ENCODE measurements around the gene FAM149B1. TPM values are rescaled to one million over a fixed set of nuclear protein-coding genes. Genes with fewer than 3 reads are reported as not detected.

FAM149B1 gene
- total and polyA plus RNA-seq, 10 of the 15 experiments (the other 5 are each of a cell fraction or from before 2014, with no cell fraction given): 6.6 to 20.9 (median 11.2) TPM

GRCh38 chr10:73293461-73293860 is 125.5 kb downstream of the FAM149B1 start:
- POLR2A ChIA-PET: no interaction called here
- FAIRE-seq: no peak

More at GRCh38 chr10:73293461-73293860, 125.5 kb downstream of the FAM149B1 start:
- ChIA-PET SMC1A (ENCODE audit: uncharacterized antibody, unreplicated experiment) (interaction anchor here (0.6 to 2.2 kb wide), 2 partner anchors 13 to 183 kb away, joined by 3 to 5 read pairs; partner anchors contain the start of gene NUDT13), CTCF (no interaction called here), RAD21 (ENCODE audit: unreplicated experiment) (no interaction called here)
- Histone ChIP-seq H3K9ac (ENCODE audit: control insufficient read depth, insufficient read depth, low read length) (no peak overlapping the region), H3K36me3 (ENCODE audit: control insufficient read depth in 2 of 2, insufficient read depth in 2 of 2, low read length in 1 of 2) (no peaks in the 10 kb centered on the region), H3K79me2 (ENCODE audit: control insufficient read depth, insufficient read depth, low read length) (no peaks in the 10 kb centered on the region), H3K4me2 (ENCODE audit: control insufficient read depth, insufficient read depth) (no peak overlapping the region), H2AFZ (ENCODE audit: control insufficient read depth, low read depth, low read length) (no peak overlapping the region), H3K4me3 (no peak overlapping the region), H3K4me1 (ENCODE audit: control insufficient read depth, insufficient read depth, low read length) (no peaks in the 10 kb centered on the region), H3K27ac (ENCODE audit: control insufficient read depth, insufficient read depth) (no peak overlapping the region), H4K20me1 (ENCODE audit: control insufficient read depth, insufficient read depth) (no peaks in the 10 kb centered on the region), H3K27me3 (replicated peaks in 1 of 2; ENCODE audit: control insufficient read depth in 2 of 2, insufficient read depth in 2 of 2, low read length in 1 of 2) (no peaks in the 10 kb centered on the region), H3K9me3 (replicated peaks; ENCODE audit: control insufficient read depth, insufficient read depth, low read length) (no peaks in the 10 kb centered on the region)
- TF ChIP-seq MYB (IDR thresholded peaks at IDR 0.05; ENCODE audit: borderline replicate concordance, low read depth, low read length) (no peak), HSF1 (IDR thresholded peaks at IDR 0.05; ENCODE audit: low read depth, low read length) (no peak), RAD21 (IDR thresholded peaks at IDR 0.05; ENCODE audit: insufficient read depth, low read depth, low read length) (no peak), POLR2AphosphoS5 (IDR thresholded peaks at IDR 0.05; ENCODE audit: low read length) (no peak), SREBF2 (IDR thresholded peaks at IDR 0.05; ENCODE audit: low read length) (no peak), HDGF (IDR thresholded peaks at IDR 0.05) (no peak), MYC (IDR thresholded peaks at IDR 0.05; ENCODE audit: insufficient read depth, insufficient read length, insufficient replicate concordance, low read length, severe bottlenecking) (no peak), POU2F2 (IDR thresholded peaks at IDR 0.05; ENCODE audit: borderline replicate concordance, low read depth, low read length) (no peak), EP300 (IDR thresholded peaks at IDR 0.05; ENCODE audit: borderline replicate concordance in 1 of 2, control insufficient read depth in 1 of 2, low read depth in 2 of 2, low read length in 2 of 2) (no peak), RBBP5 (conservative IDR thresholded peaks at IDR 0.05) (no peak)
- no peak for ATAC-seq
- no TSS peak for BruUV-seq (replicated peaks)
- no peak for DNase-seq (ENCODE audit: low read depth, low spot score)
- in situ Hi-C loops (cut with MboI) (no loop called here), intact Hi-C loops (cut with micrococcal nuclease; ENCODE audit: unreplicated experiment) (no loop called here)
- 40% methylated on average over 3 of the region's 3 CpGs for WGBS (ENCODE audit: insufficient coverage, insufficient replicate concordance, low lambda C conversion rate, missing lambda C conversion rate)

Small RNA genes lying within 50 kb of the gene (small RNA-seq; reads per million reads assigned to genes)
- gene RF00019 (not detected), gene RNU6-833P (not detected), gene SNORA11F (0.70 reads per million, percentile 19 among the genes with 10 or more reads in this experiment)

Other genes with a start within 250 kb of the FAM149B1 start
Only the 7 nearest of the 8 such genes appear.
- not detected in 2 replicates for gene PLA2G12B, start 213.3 kb upstream of the FAM149B1 start, total RNA-seq (2014; rRNA removed)
- gene PLA2G12B, start 213.3 kb upstream of the FAM149B1 start, total RNA-seq (2014; rRNA removed; fragmentation: Illumina TruSeq; extraction: Trizol): not detected in 2 replicates
- not detected in 2 replicates for gene PLA2G12B, start 213.3 kb upstream of the FAM149B1 start, total RNA-seq (2021)
- 0.17 TPM in 1 of 2 replicates, not detected in the other for gene PLA2G12B, start 213.3 kb upstream of the FAM149B1 start, polyA plus RNA-seq (2011; rRNA removed)
- gene PLA2G12B, start 213.3 kb upstream of the FAM149B1 start, polyA plus RNA-seq (2014; fragmentation: Illumina TruSeq; extraction: Trizol): not detected in 2 replicates
- gene PLA2G12B, start 213.3 kb upstream of the FAM149B1 start, polyA plus RNA-seq (2014; fragmentation: Nextera tagmentation; extraction: Ambion mirVana): not detected
- gene PLA2G12B, start 213.3 kb upstream of the FAM149B1 start, polyA plus RNA-seq (2014; rRNA removed): not detected in 2 replicates
- not detected for gene PLA2G12B, start 213.3 kb upstream of the FAM149B1 start, polyA plus RNA-seq (2016; fragmentation: Nextera tagmentation; extraction: Ambion mirVana)
- gene P4HA1, start 71.3 kb upstream of the FAM149B1 start, total RNA-seq (2014; rRNA removed): 24.9 and 35.0 TPM in 2 replicates
- 37.0 and 37.7 TPM in 2 replicates for gene P4HA1, start 71.3 kb upstream of the FAM149B1 start, total RNA-seq (2014; rRNA removed; fragmentation: Illumina TruSeq; extraction: Trizol)
- gene P4HA1, start 71.3 kb upstream of the FAM149B1 start, total RNA-seq (2021): 22.4 and 26.5 TPM in 2 replicates
- gene P4HA1, start 71.3 kb upstream of the FAM149B1 start, polyA plus RNA-seq (2011; rRNA removed): 160 and 283 TPM in 2 replicates
- 23.3 and 28.2 TPM in 2 replicates for gene P4HA1, start 71.3 kb upstream of the FAM149B1 start, polyA plus RNA-seq (2014; fragmentation: Illumina TruSeq; extraction: Trizol)
- 10 to 100 TPM; 15.0 to 17.6 TPM for gene P4HA1, start 71.3 kb upstream of the FAM149B1 start, polyA plus RNA-seq (2014; fragmentation: Nextera tagmentation; extraction: Ambion mirVana)
- gene P4HA1, start 71.3 kb upstream of the FAM149B1 start, polyA plus RNA-seq (2014; rRNA removed): 13.5 and 16.0 TPM in 2 replicates
- gene P4HA1, start 71.3 kb upstream of the FAM149B1 start, polyA plus RNA-seq (2016; fragmentation: Nextera tagmentation; extraction: Ambion mirVana): 10 to 100 TPM; 31.4 to 37.4 TPM
- 1.0 and 1.5 TPM in 2 replicates for gene NUDT13, start 57.7 kb upstream of the FAM149B1 start, total RNA-seq (2014; rRNA removed)
- 1.4 and 1.9 TPM in 2 replicates for gene NUDT13, start 57.7 kb upstream of the FAM149B1 start, total RNA-seq (2014; rRNA removed; fragmentation: Illumina TruSeq; extraction: Trizol)
- 0.72 and 0.88 TPM in 2 replicates for gene NUDT13, start 57.7 kb upstream of the FAM149B1 start, total RNA-seq (2021)
- gene NUDT13, start 57.7 kb upstream of the FAM149B1 start, polyA plus RNA-seq (2011; rRNA removed): 6.1 and 7.3 TPM in 2 replicates
- 2.1 and 2.6 TPM in 2 replicates for gene NUDT13, start 57.7 kb upstream of the FAM149B1 start, polyA plus RNA-seq (2014; fragmentation: Illumina TruSeq; extraction: Trizol)
- gene NUDT13, start 57.7 kb upstream of the FAM149B1 start, polyA plus RNA-seq (2014; fragmentation: Nextera tagmentation; extraction: Ambion mirVana): 1 to 10 TPM; 1.5 to 2.6 TPM
- 1.4 and 2.6 TPM in 2 replicates for gene NUDT13, start 57.7 kb upstream of the FAM149B1 start, polyA plus RNA-seq (2014; rRNA removed)
- gene NUDT13, start 57.7 kb upstream of the FAM149B1 start, polyA plus RNA-seq (2016; fragmentation: Nextera tagmentation; extraction: Ambion mirVana): 1 to 10 TPM; 1.1 to 1.9 TPM
- gene ECD, start 111 bp upstream of the FAM149B1 start, total RNA-seq (2014; rRNA removed): 45.7 and 51.4 TPM in 2 replicates
- gene ECD, start 111 bp upstream of the FAM149B1 start, total RNA-seq (2014; rRNA removed; fragmentation: Illumina TruSeq; extraction: Trizol): 40.4 and 42.3 TPM in 2 replicates
- gene ECD, start 111 bp upstream of the FAM149B1 start, total RNA-seq (2021): 32.1 and 34.6 TPM in 2 replicates
- 53.5 and 66.1 TPM in 2 replicates for gene ECD, start 111 bp upstream of the FAM149B1 start, polyA plus RNA-seq (2011; rRNA removed)
- 45.8 and 57.8 TPM in 2 replicates for gene ECD, start 111 bp upstream of the FAM149B1 start, polyA plus RNA-seq (2014; fragmentation: Illumina TruSeq; extraction: Trizol)
- gene ECD, start 111 bp upstream of the FAM149B1 start, polyA plus RNA-seq (2014; fragmentation: Nextera tagmentation; extraction: Ambion mirVana): 10 to 100 TPM; 27.3 to 29.9 TPM
- gene ECD, start 111 bp upstream of the FAM149B1 start, polyA plus RNA-seq (2014; rRNA removed): 33.0 and 33.8 TPM in 2 replicates
- 10 to 100 TPM; 59.0 to 61.6 TPM for gene ECD, start 111 bp upstream of the FAM149B1 start, polyA plus RNA-seq (2016; fragmentation: Nextera tagmentation; extraction: Ambion mirVana)
- gene DNAJC9, start 79.1 kb downstream of the FAM149B1 start, total RNA-seq (2014; rRNA removed): 50.2 and 51.5 TPM in 2 replicates
- 46.3 and 51.2 TPM in 2 replicates for gene DNAJC9, start 79.1 kb downstream of the FAM149B1 start, total RNA-seq (2014; rRNA removed; fragmentation: Illumina TruSeq; extraction: Trizol)
- 38.4 and 41.6 TPM in 2 replicates for gene DNAJC9, start 79.1 kb downstream of the FAM149B1 start, total RNA-seq (2021)
- 33.6 and 40.6 TPM in 2 replicates for gene DNAJC9, start 79.1 kb downstream of the FAM149B1 start, polyA plus RNA-seq (2011; rRNA removed)
- gene DNAJC9, start 79.1 kb downstream of the FAM149B1 start, polyA plus RNA-seq (2014; fragmentation: Illumina TruSeq; extraction: Trizol): 42.0 and 43.6 TPM in 2 replicates
- 10 to 100 TPM; 15.0 to 16.0 TPM for gene DNAJC9, start 79.1 kb downstream of the FAM149B1 start, polyA plus RNA-seq (2014; fragmentation: Nextera tagmentation; extraction: Ambion mirVana)
- gene DNAJC9, start 79.1 kb downstream of the FAM149B1 start, polyA plus RNA-seq (2014; rRNA removed): 35.7 and 38.2 TPM in 2 replicates
- 10 to 100 TPM; 71.9 to 72.9 TPM for gene DNAJC9, start 79.1 kb downstream of the FAM149B1 start, polyA plus RNA-seq (2016; fragmentation: Nextera tagmentation; extraction: Ambion mirVana)
- 107 and 111 TPM in 2 replicates for gene MRPS16, start 84.5 kb downstream of the FAM149B1 start, total RNA-seq (2014; rRNA removed)
- gene MRPS16, start 84.5 kb downstream of the FAM149B1 start, total RNA-seq (2014; rRNA removed; fragmentation: Illumina TruSeq; extraction: Trizol): 87.6 and 93.9 TPM in 2 replicates
- 160 and 170 TPM in 2 replicates for gene MRPS16, start 84.5 kb downstream of the FAM149B1 start, total RNA-seq (2021)
- gene MRPS16, start 84.5 kb downstream of the FAM149B1 start, polyA plus RNA-seq (2011; rRNA removed): 86.2 and 86.9 TPM in 2 replicates
- gene MRPS16, start 84.5 kb downstream of the FAM149B1 start, polyA plus RNA-seq (2014; fragmentation: Illumina TruSeq; extraction: Trizol): 69.4 and 75.3 TPM in 2 replicates
- gene MRPS16, start 84.5 kb downstream of the FAM149B1 start, polyA plus RNA-seq (2014; fragmentation: Nextera tagmentation; extraction: Ambion mirVana): 10 to 100 TPM; 43.4 to 98.5 TPM
- 122 and 133 TPM in 2 replicates for gene MRPS16, start 84.5 kb downstream of the FAM149B1 start, polyA plus RNA-seq (2014; rRNA removed)
- gene MRPS16, start 84.5 kb downstream of the FAM149B1 start, polyA plus RNA-seq (2016; fragmentation: Nextera tagmentation; extraction: Ambion mirVana): 100 to 1,000 TPM; 269 to 285 TPM
- 0.34 and 0.38 TPM in 2 replicates for gene CFAP70, start 190.7 kb downstream of the FAM149B1 start, total RNA-seq (2014; rRNA removed)
- 0.36 and 0.46 TPM in 2 replicates for gene CFAP70, start 190.7 kb downstream of the FAM149B1 start, total RNA-seq (2014; rRNA removed; fragmentation: Illumina TruSeq; extraction: Trizol)
- 0.51 and 0.58 TPM in 2 replicates for gene CFAP70, start 190.7 kb downstream of the FAM149B1 start, total RNA-seq (2021)
- 0.72 TPM in 2 replicates for gene CFAP70, start 190.7 kb downstream of the FAM149B1 start, polyA plus RNA-seq (2011; rRNA removed)
- 0.44 and 0.57 TPM in 2 replicates for gene CFAP70, start 190.7 kb downstream of the FAM149B1 start, polyA plus RNA-seq (2014; fragmentation: Illumina TruSeq; extraction: Trizol)
- under 1 TPM; 0.21 to 0.46 TPM for gene CFAP70, start 190.7 kb downstream of the FAM149B1 start, polyA plus RNA-seq (2014; fragmentation: Nextera tagmentation; extraction: Ambion mirVana)
- 0.58 and 1.1 TPM in 2 replicates for gene CFAP70, start 190.7 kb downstream of the FAM149B1 start, polyA plus RNA-seq (2014; rRNA removed)
- under 1 TPM; 0.32 to 0.37 TPM for gene CFAP70, start 190.7 kb downstream of the FAM149B1 start, polyA plus RNA-seq (2016; fragmentation: Nextera tagmentation; extraction: Ambion mirVana)